ENCODE data around the gene SH3BGR.

The SH3BGR gene

GRCh38 chr21:39515684-39516472 lies 64.1 kb downstream of the SH3BGR start:
- no peak overlapping the region for H3K27ac ChIP-seq
- DNase-seq (ENCODE audit: low spot score) = no peak
- no peak for TF ChIP-seq CTCF (conservative IDR thresholded peaks at IDR 0.05; ENCODE audit: low read depth)
- ChIA-PET POLR2A (ENCODE audit: low non-redundant PET) (no interaction called here), CTCF (no interaction called here)

DNA sequence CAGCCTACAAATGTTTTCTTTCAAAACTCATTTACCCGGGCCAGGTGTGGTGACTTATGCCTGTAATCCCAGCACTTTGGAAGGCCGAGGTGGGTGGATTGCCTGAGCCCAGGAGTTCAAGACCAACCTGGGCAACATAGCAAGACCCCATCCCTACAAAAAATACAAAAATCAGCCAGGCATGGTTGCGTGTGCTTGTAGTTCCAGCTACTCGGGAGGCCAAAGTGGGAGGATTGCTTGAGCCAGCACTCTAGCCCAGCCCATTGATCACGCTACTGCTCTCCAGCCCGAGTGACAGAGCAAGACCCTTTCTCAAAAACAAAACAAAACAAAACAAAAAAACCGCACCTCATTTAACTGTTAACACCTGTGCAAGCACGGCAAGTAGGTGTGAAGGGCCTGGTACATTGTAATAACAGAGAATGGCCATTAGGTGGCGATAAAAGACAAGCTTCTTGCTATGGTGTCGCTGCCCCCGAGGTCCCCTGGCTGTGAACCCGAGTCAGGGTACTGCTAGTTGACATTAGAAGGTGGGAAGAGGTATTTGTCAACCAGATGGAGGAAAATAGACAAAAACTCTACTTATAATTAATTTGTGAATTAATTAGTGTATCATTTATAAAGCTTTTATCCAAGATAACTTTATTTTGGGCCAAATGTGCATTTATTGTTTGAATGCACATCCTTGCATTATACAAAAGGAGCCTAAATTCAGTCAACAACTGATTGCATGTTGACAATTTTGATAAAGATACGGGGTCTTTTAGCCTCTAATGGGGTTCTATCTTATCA lies 66.5 kb downstream of the SH3BGR start:
- ChIA-PET CTCF (interaction anchor here (0.6 to 1.4 kb wide), 24 partner anchors 15 to 1800 kb away, joined by 3 to 10 read pairs (median 4); no protein-coding TSS in a partner anchor), POLR2A (ENCODE audit: low non-redundant PET) (no interaction called here)
- no peak overlapping the region for H3K27ac ChIP-seq
- DNase-seq (ENCODE audit: low spot score) = peak; percentile 80
- peak; percentile 90 for TF ChIP-seq CTCF (conservative IDR thresholded peaks at IDR 0.05; ENCODE audit: low read depth)

DNA sequence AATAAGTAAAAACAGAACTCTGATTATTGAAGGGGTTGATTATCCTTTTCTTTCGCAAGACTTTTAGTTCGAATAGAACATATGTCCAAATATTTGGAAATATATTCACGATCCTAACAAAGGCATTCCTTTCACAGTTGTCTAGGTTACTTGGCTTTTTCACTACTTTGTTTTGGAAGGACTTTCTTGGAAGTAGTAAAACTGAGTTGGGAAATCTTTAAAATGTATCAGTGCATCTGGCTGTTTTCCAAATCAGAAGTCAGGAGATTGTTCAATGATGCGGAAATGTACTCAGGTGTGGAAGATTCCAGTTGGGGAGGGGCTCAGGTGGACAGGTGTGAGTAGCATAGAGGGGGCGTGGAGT lies 67.1 kb downstream of the SH3BGR start:
- no peak overlapping the region for H3K27ac ChIP-seq
- ChIA-PET POLR2A (ENCODE audit: low non-redundant PET) (no interaction called here), CTCF (interaction anchor here (0.6 to 1.4 kb wide), 20 partner anchors 14 to 1615 kb away, joined by 3 to 10 read pairs (median 4); no protein-coding TSS in a partner anchor)
- no peak for TF ChIP-seq CTCF (conservative IDR thresholded peaks at IDR 0.05; ENCODE audit: low read depth)
- no peak for DNase-seq (ENCODE audit: low spot score)

- no peak for DNase-seq (ENCODE audit: low spot score)
- no peak for TF ChIP-seq CTCF (conservative IDR thresholded peaks at IDR 0.05; ENCODE audit: low read depth)
- POLR2A ChIA-PET (ENCODE audit: low non-redundant PET) = no interaction called here
- CTCF ChIA-PET = no interaction called here
- H3K27ac ChIP-seq = no peak overlapping the region
These were observed 68.1 kb downstream of the SH3BGR start for GRCh38 chr21:39519835-39520234.

DNA sequence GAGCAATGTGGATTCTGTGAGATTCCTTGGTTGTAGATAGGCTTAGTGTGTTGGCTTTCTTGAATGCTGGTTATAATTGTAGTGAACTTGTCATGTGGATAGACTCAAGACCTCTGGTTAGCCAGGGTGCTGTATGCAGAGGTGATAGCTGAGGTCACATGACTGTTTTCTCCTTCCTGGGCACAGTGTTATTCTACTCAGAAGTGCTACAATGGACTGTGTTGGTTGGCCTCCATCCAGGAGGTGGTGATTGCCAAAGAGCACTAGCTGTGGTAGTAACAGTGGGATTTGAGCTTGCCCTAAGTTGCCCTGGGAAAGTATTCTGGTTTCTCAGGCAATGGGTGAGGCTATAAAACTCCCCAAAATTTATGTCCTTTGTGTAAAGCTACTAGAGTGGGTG lies 71.6 kb downstream of the SH3BGR start:
- DNase-seq (ENCODE audit: low spot score) = no peak
- ChIA-PET CTCF (interaction anchor here (0.6 kb wide), 1 partner anchor 13 kb away, joined by 3 read pairs; no protein-coding TSS in a partner anchor), POLR2A (ENCODE audit: low non-redundant PET) (no interaction called here)
- TF ChIP-seq CTCF (conservative IDR thresholded peaks at IDR 0.05; ENCODE audit: low read depth) = no peak
- no peak overlapping the region for H3K27ac ChIP-seq

- no peak overlapping the region for H3K27ac ChIP-seq
- TF ChIP-seq CTCF (conservative IDR thresholded peaks at IDR 0.05; ENCODE audit: low read depth) = no peak
- POLR2A ChIA-PET (ENCODE audit: low non-redundant PET) = no interaction called here
- DNase-seq (ENCODE audit: low spot score) = no peak
- CTCF ChIA-PET = interaction anchor here (0.6 kb wide), 1 partner anchor 13 kb away, joined by 3 read pairs; no protein-coding TSS in a partner anchor
These were observed 72.1 kb downstream of the SH3BGR start for GRCh38 chr21:39523915-39524314.
